K562 (cell line): Measurements from ENCODE around the gene C6orf47. TPM values are rescaled to one million over a fixed set of nuclear protein-coding genes. Genes with fewer than 3 reads are reported as not detected.

Source experiments
- CHD7 ChIP-seq: fragments of 200-600 bp; sonication (generic); IDR thresholded peaks from one replicate; pipeline ENCODE4 v1.6.1; 2012; ENCODE audit warnings: mild to moderate bottlenecking, low read depth, low read length, inconsistent platforms
- E2F3 ChIP-seq: fragments of 250-450 bp; sonication (Bioruptor Pico); IDR thresholded peaks from 2 replicates; pipeline ENCODE4 v1.4.0; 2020; ENCODE audit warnings: mild to moderate bottlenecking
- ETV5 ChIP-seq: sonication (generic); formaldehyde crosslinking; IDR thresholded peaks from 2 replicates; pipeline ENCODE4 v1.4.0; 2020; ENCODE audit warnings: low read depth, mild to moderate bottlenecking, missing genetic modification reagents
- HBP1 ChIP-seq: fragments of 450-650 bp; formaldehyde crosslinking; IDR thresholded peaks from 2 replicates; pipeline ENCODE4 v1.4.0; 2022; ENCODE audit warnings: missing genetic modification characterization
- KAT7 ChIP-seq: sonication (generic); formaldehyde crosslinking; IDR thresholded peaks from 2 replicates; pipeline ENCODE4 v1.8.0; 2022; ENCODE audit warnings: missing genetic modification reagents, mild to moderate bottlenecking, borderline replicate concordance
- MTA1 ChIP-seq: fragments of 450-650 bp; IDR thresholded peaks from 2 replicates; pipeline ENCODE4 v1.6.1; 2017; ENCODE audit warnings: borderline replicate concordance
- MTA2 ChIP-seq: fragments of 450-650 bp; IDR thresholded peaks from 2 replicates; pipeline ENCODE4 v1.6.1; 2016; ENCODE audit warnings: low read depth
- SIN3A ChIP-seq, 2 experiments: fragments of 150-350 bp in 1 of 2; IDR thresholded peaks; 2 replicates each; pipeline ENCODE4 v1.6.1; 2011 to 2016; ENCODE audit warnings: borderline replicate concordance in 2 of 2, low read depth in 2 of 2, low read length in 2 of 2, mild to moderate bottlenecking in 2 of 2, moderate library complexity in 2 of 2; ENCODE audit not compliant: control insufficient read depth in 1 of 2
- SIN3B ChIP-seq: fragments of 450-650 bp; IDR thresholded peaks from 2 replicates; pipeline ENCODE4 v1.6.1; 2017; ENCODE audit warnings: low read depth, mild to moderate bottlenecking, moderate library complexity
- SMAD3 ChIP-seq: fragments of 450-650 bp; formaldehyde crosslinking; conservative IDR thresholded peaks from 2 replicates; pipeline ENCODE4 v1.4.0; 2020; ENCODE audit warnings: mild to moderate bottlenecking
- XRCC4 ChIP-seq: IDR thresholded peaks from one replicate; pipeline ENCODE4 v1.6.1; 2011; ENCODE audit not compliant: insufficient read depth, insufficient read length; ENCODE audit errors: extremely low read depth
- polyA plus RNA-seq, 8 experiments: library from polyadenylated mRNA; depleted of rRNA in 4 of 8; stranded (reverse) in 5 of 8; unstranded in 3 of 8; fragments of >200 nt; fragmentation: Nextera tagmentation in 2 of 8; fragmentation: Illumina TruSeq in 1 of 8; extraction: Ambion mirVana in 2 of 8; extraction: Trizol in 1 of 8; gene quantifications; 2 replicates each; pipeline versions ENCODE4 v1.2.1 to v1.2.3, GENCODE V29; 2011 to 2014; ENCODE audit warnings: inconsistent platforms in 1 of 8, missing spikeins in 1 of 8
- total RNA-seq, 7 experiments: library from RNA; depleted of rRNA in 6 of 7; stranded (reverse); fragments of >200 nt in 6 of 7; fragmentation: Illumina TruSeq in 2 of 7; extraction: Trizol in 2 of 7; gene quantifications; 2 replicates each; pipeline versions ENCODE4 v1.2.1 to v1.2.3, GENCODE V29; 2011 to 2021; ENCODE audit warnings: low replicate concordance in 1 of 7
- TF ChIP-seq, protein P1 (sequence below): fragments of 450-650 bp; conservative IDR thresholded peaks from 2 replicates; pipeline ENCODE4 v1.6.1; 2016; ENCODE audit warnings: missing genetic modification characterization, low read depth, mild to moderate bottlenecking, control low read depth, missing compliant biosample characterization

The C6orf47 gene
- total and polyA plus RNA-seq, 9 of the 15 experiments (the other 6 are each of a cell fraction or from before 2014, with no cell fraction given) = 0.14 to 43.8 (median 27.0) TPM

GRCh38 chr6:31660381-31661261 is at the start of gene C6orf47 (continued):
- TF ChIP-seq CHD7 (no peak), MTA2 (peak; percentile 12; the same call in 1 of the 2 replicates), SIN3B (no peak), E2F3 (CRISPR knock-in tag) (no peak), MTA1 (no peak), ETV5 (peak; percentile 97), HBP1 (CRISPR knock-in tag) (0 out of 2 replicates have a peak, but pooled peaks have one; percentile 8), KAT7 (CRISPR knock-in tag) (peak; percentile 98), SIN3A (IDR thresholded peaks at IDR 0.05; ENCODE audit: borderline replicate concordance in 2 of 2, control insufficient read depth in 1 of 2, low read depth in 2 of 2, low read length in 2 of 2) (peak; percentile 66 to 98; a peak in 3 of 4 replicates), XRCC4 (no peak), SMAD3 (CRISPR knock-in tag) (0 out of 2 replicates have a peak, but pooled peaks have one; percentile 1)
- TF ChIP-seq, protein P1, sequence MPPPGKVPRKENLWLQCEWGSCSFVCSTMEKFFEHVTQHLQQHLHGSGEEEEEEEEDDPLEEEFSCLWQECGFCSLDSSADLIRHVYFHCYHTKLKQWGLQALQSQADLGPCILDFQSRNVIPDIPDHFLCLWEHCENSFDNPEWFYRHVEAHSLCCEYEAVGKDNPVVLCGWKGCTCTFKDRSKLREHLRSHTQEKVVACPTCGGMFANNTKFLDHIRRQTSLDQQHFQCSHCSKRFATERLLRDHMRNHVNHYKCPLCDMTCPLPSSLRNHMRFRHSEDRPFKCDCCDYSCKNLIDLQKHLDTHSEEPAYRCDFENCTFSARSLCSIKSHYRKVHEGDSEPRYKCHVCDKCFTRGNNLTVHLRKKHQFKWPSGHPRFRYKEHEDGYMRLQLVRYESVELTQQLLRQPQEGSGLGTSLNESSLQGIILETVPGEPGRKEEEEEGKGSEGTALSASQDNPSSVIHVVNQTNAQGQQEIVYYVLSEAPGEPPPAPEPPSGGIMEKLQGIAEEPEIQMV (tag) = no peak
